Ureter (tissue), 1 donor: Measurements from ENCODE around the gene NOS1AP. TPM values are rescaled to one million over a fixed set of nuclear protein-coding genes. Genes with fewer than 3 reads are reported as not detected.

Source experiments
- DNase-seq: peaks from one replicate; pipeline ENCODE4 v3.0.0-alpha.2; 2020; ENCODE audit warnings: low spot score
- total RNA-seq: library from RNA; stranded (reverse); gene quantifications from one replicate; pipeline ENCODE4 v1.2.4, GENCODE V29; 2023
- donor health status: DM: yes; HTN: yes; CAD: no.

NOS1AP gene
- total RNA-seq, 1 donor from 2014 or later: 7.0 TPM

GRCh38 chr1:162089748-162090147, 20.3 kb downstream of the NOS1AP start:
- DNase-seq: no peak

- no peak for DNase-seq
Measured at GRCh38 chr1:162090378-162090777, 20.9 kb downstream of the NOS1AP start.

GRCh38 chr1:162091681-162092524, 22.4 kb downstream of the NOS1AP start:
- DNase-seq: no peak

GRCh38 chr1:162093095-162093494, 23.6 kb downstream of the NOS1AP start:
- DNase-seq: no peak

GRCh38 chr1:162094271-162094670, 24.8 kb downstream of the NOS1AP start:
- DNase-seq: no peak

- no peak for DNase-seq
Measured at GRCh38 chr1:162094723-162095122, 25.2 kb downstream of the NOS1AP start.

GRCh38 chr1:162107911-162108310, 38.4 kb downstream of the NOS1AP start:
- no peak for DNase-seq

- DNase-seq: no peak
Measured at GRCh38 chr1:162108426-162108825, 38.9 kb downstream of the NOS1AP start.

GRCh38 chr1:162110910-162111309, 41.4 kb downstream of the NOS1AP start:
- no peak for DNase-seq

GRCh38 chr1:162111572-162111971, 42.1 kb downstream of the NOS1AP start:
- no peak for DNase-seq

- DNase-seq: no peak
Measured at GRCh38 chr1:162113419-162113818, 43.9 kb downstream of the NOS1AP start.

GRCh38 chr1:162117039-162117774, 47.7 kb downstream of the NOS1AP start:
- no peak for DNase-seq

- DNase-seq: no peak
Measured at GRCh38 chr1:162118063-162118462, 48.6 kb downstream of the NOS1AP start.

GRCh38 chr1:162128693-162129356, 59.3 kb downstream of the NOS1AP start:
- no peak for DNase-seq

- DNase-seq: no peak
Measured at GRCh38 chr1:162130308-162130707, 60.8 kb downstream of the NOS1AP start.

- DNase-seq: no peak
Measured at GRCh38 chr1:162131400-162132321, 62.2 kb downstream of the NOS1AP start.

- no peak for DNase-seq
Measured at GRCh38 chr1:162133566-162133965, 64.1 kb downstream of the NOS1AP start.

GRCh38 chr1:162134646-162135045, 65.2 kb downstream of the NOS1AP start:
- no peak for DNase-seq

GRCh38 chr1:162135271-162135775, 65.8 kb downstream of the NOS1AP start:
- no peak for DNase-seq

GRCh38 chr1:162136760-162137159, 67.3 kb downstream of the NOS1AP start:
- no peak for DNase-seq
